BJ (cell line): ENCODE results near the gene ANKRD24. TPM values are rescaled to one million over a fixed set of nuclear protein-coding genes. Genes with fewer than 3 reads are reported as not detected.

Source experiments
- polyA plus RNA-seq: library from polyadenylated mRNA; depleted of rRNA; stranded (reverse); fragments of >200 nt; gene quantifications from 2 replicates; pipeline ENCODE4 v1.2.3, GENCODE V29; 2011; rRNA removed

The ANKRD24 gene
- polyA plus RNA-seq, 1 experiment, result 0.22 TPM

Other genes starting within 250 kb of the ANKRD24 start
- gene NMRK2, start 249.6 kb upstream of the ANKRD24 start, polyA plus RNA-seq, result not detected in 2 replicates
- 132 and 178 TPM in 2 replicates for gene DAPK3, start 211.6 kb upstream of the ANKRD24 start, polyA plus RNA-seq
- gene EEF2, start 197.2 kb upstream of the ANKRD24 start, polyA plus RNA-seq, result 1,661 and 2,469 TPM in 2 replicates
- gene PIAS4, start 175.0 kb upstream of the ANKRD24 start, polyA plus RNA-seq, result 10.9 and 18.2 TPM in 2 replicates
- gene ZBTB7A, start 115.8 kb upstream of the ANKRD24 start, polyA plus RNA-seq, result 4.2 and 7.5 TPM in 2 replicates
- 76.9 and 143 TPM in 2 replicates for gene MAP2K2, start 58.6 kb upstream of the ANKRD24 start, polyA plus RNA-seq
- not detected in 2 replicates for gene CREB3L3, start 29.1 kb upstream of the ANKRD24 start, polyA plus RNA-seq
- gene SIRT6, start 126 bp upstream of the ANKRD24 start, polyA plus RNA-seq, result 14.6 and 22.3 TPM in 2 replicates
- 1.2 TPM in 2 replicates for gene EBI3, start 46.8 kb downstream of the ANKRD24 start, polyA plus RNA-seq
- 12.4 and 14.5 TPM in 2 replicates for gene YJU2, start 64.4 kb downstream of the ANKRD24 start, polyA plus RNA-seq
- gene SHD, start 96.6 kb downstream of the ANKRD24 start, polyA plus RNA-seq, result not detected in 2 replicates
- not detected in 2 replicates for gene TMIGD2, start 119.7 kb downstream of the ANKRD24 start, polyA plus RNA-seq
- 3.9 and 11.9 TPM in 2 replicates for gene FSD1, start 121.9 kb downstream of the ANKRD24 start, polyA plus RNA-seq
- 5.6 and 7.8 TPM in 2 replicates for gene STAP2, start 156.1 kb downstream of the ANKRD24 start, polyA plus RNA-seq
- gene MPND, start 160.9 kb downstream of the ANKRD24 start, polyA plus RNA-seq, result 4.9 and 5.3 TPM in 2 replicates
- 52.2 and 89.4 TPM in 2 replicates for gene SH3GL1, start 217.9 kb downstream of the ANKRD24 start, polyA plus RNA-seq
- 6.3 and 11.4 TPM in 2 replicates for gene CHAF1A, start 220.0 kb downstream of the ANKRD24 start, polyA plus RNA-seq